Natural killer cell (primary cell): ENCODE results near the gene MYO9A. TPM values are rescaled to one million over a fixed set of nuclear protein-coding genes. Genes with fewer than 3 reads are reported as not detected.
"Not testable (repeated sequence)": the region's sequence is repeated elsewhere in the genome, so short reads cannot be mapped to it uniquely, and the experiment has no call there.

ENCODE experiments used
- ATAC-seq, 3 donors: fragments of 150-1000 bp in 2 of 3; fragments of 200-7000 bp in 1 of 3; cut with Tn5 transposase; 1 replicate in 1 of 3; 2 replicates in 2 of 3; pipeline ENCODE4 v1.10.0; 2021; ENCODE audit warnings: mild to moderate bottlenecking in 2 of 3, moderate library complexity in 2 of 3
- DNase-seq, 2 donors: peaks; one replicate each; pipeline versions ENCODE4 v3.0.0 to v3.0.0-alpha.2; 2013 to 2021; ENCODE audit warnings: mixed read lengths in 1 of 2
- H3K27ac ChIP-seq: one replicate; pipeline ENCODE4 v1.5.1; 2013; ENCODE audit warnings: mild to moderate bottlenecking, low read length
- H3K27me3 ChIP-seq: one replicate; pipeline ENCODE4 v1.6.1; 2013; ENCODE audit warnings: low read length; ENCODE audit not compliant: control insufficient read depth, insufficient read depth
- H3K36me3 ChIP-seq: one replicate; pipeline ENCODE4 v1.6.1; 2013; ENCODE audit warnings: low read length; ENCODE audit not compliant: control insufficient read depth, insufficient read depth
- H3K4me1 ChIP-seq: one replicate; pipeline ENCODE4 v1.6.1; 2013; ENCODE audit warnings: low read length; ENCODE audit not compliant: control insufficient read depth, insufficient read depth
- H3K4me3 ChIP-seq: one replicate; pipeline ENCODE4 v1.5.1; 2013; ENCODE audit warnings: low read length
- H3K9me3 ChIP-seq: one replicate; pipeline ENCODE4 v1.6.1; 2013; ENCODE audit warnings: low read length; ENCODE audit not compliant: control insufficient read depth, insufficient read depth
- H3K27ac Mint-ChIP-seq, 2 donors: one replicate each; pipeline ENCODE4 v1.8.0; 2022; ENCODE audit warnings: mild to moderate bottlenecking in 2 of 2, mixed read lengths in 2 of 2, moderate library complexity in 1 of 2
- H3K27me3 Mint-ChIP-seq, 2 donors: one replicate each; pipeline ENCODE4 v1.8.0; 2022; ENCODE audit warnings: low read depth in 2 of 2, mixed read lengths in 2 of 2
- H3K36me3 Mint-ChIP-seq: one replicate; pipeline ENCODE4 v1.8.0; 2022; ENCODE audit warnings: mixed read lengths
- H3K4me1 Mint-ChIP-seq, 2 donors: one replicate each; pipeline ENCODE4 v1.8.0; 2022; ENCODE audit warnings: mixed read lengths in 2 of 2
- H3K4me3 Mint-ChIP-seq: one replicate; pipeline ENCODE4 v1.8.0; 2022; ENCODE audit warnings: mild to moderate bottlenecking, moderate library complexity, mixed read lengths
- H3K9me3 Mint-ChIP-seq, 2 donors: one replicate each; pipeline ENCODE4 v1.8.0; 2022; ENCODE audit warnings: mixed read lengths in 2 of 2
- WGBS: methylation state at CpG from one replicate; pipeline ENCODE4 v1.1.7; 2013; ENCODE audit warnings: missing lambda C conversion rate; ENCODE audit not compliant: insufficient coverage; 5-methylcytosine and 5-hydroxymethylcytosine counted together
- intact Hi-C: fragments of 100-400 bp; cut with micrococcal nuclease; formaldehyde crosslinking; loops from one replicate; pipeline ENCODE4 v1.14.2; 2022
- total RNA-seq, 4 donors: library from RNA; stranded (reverse); fragments of 120-200 nt in 1 of 4; gene quantifications; one replicate each; pipeline versions ENCODE4 v1.2.3 to v1.2.4, GENCODE V29; 2013 to 2022
- TF ChIP-seq, protein P1 (sequence below): fragments of 200-600 bp; IDR thresholded peaks from one replicate; pipeline ENCODE4 v1.8.0; 2022; ENCODE audit warnings: antibody characterized with exemption

Gene MYO9A
- total RNA-seq, 3 donors from 2014 or later (not counting 1 experiment from before 2014, with no cell fraction given) = 36.3 to 40.4 (median 37.3) TPM

DNA sequence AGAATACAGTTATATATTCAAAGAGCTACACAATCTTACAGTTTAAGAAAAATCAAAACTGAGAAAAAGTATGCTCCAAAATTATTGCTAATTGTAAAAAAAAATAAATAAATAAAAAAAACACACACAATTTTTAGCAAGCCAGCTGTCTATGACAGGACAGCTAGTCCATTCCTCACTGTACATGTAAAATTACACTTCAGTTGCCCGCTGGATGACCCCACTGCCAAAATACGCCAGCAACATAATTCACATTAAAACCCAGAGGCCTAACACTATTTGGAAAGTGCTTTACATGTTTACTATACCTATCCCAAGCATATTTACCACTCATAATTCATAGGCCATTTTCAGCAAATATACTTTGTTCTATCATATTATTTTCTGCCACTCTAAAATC, 5.8 kb downstream of the MYO9A start:
- H3K9me3 ChIP-seq = no peaks in the 10 kb centered on the region
- Mint-ChIP-seq H3K27ac (no peak overlapping the region), H3K9me3 (no peaks in the 10 kb centered on the region), H3K27me3 (no peaks in the 10 kb centered on the region), H3K4me3 (no peak overlapping the region), H3K4me1 (peaks cover 19% of the 10 kb centered on the region in 2 donors), H3K36me3 (no peaks in the 10 kb centered on the region)
- ATAC-seq (no peak), DNase-seq (no peak)
- no peak overlapping the region for H3K27ac ChIP-seq
- WGBS = 93% methylated on average over 2 of the region's 2 CpGs
- H3K4me3 ChIP-seq = no peak overlapping the region
- H3K27me3 ChIP-seq = no peaks in the 10 kb centered on the region
- intact Hi-C loops = no loop called here
- TF ChIP-seq, protein P1, sequence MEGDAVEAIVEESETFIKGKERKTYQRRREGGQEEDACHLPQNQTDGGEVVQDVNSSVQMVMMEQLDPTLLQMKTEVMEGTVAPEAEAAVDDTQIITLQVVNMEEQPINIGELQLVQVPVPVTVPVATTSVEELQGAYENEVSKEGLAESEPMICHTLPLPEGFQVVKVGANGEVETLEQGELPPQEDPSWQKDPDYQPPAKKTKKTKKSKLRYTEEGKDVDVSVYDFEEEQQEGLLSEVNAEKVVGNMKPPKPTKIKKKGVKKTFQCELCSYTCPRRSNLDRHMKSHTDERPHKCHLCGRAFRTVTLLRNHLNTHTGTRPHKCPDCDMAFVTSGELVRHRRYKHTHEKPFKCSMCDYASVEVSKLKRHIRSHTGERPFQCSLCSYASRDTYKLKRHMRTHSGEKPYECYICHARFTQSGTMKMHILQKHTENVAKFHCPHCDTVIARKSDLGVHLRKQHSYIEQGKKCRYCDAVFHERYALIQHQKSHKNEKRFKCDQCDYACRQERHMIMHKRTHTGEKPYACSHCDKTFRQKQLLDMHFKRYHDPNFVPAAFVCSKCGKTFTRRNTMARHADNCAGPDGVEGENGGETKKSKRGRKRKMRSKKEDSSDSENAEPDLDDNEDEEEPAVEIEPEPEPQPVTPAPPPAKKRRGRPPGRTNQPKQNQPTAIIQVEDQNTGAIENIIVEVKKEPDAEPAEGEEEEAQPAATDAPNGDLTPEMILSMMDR = no peak
- no peaks in the 10 kb centered on the region for H3K36me3 ChIP-seq
- H3K4me1 ChIP-seq = peaks cover 6% of the 10 kb centered on the region

DNA sequence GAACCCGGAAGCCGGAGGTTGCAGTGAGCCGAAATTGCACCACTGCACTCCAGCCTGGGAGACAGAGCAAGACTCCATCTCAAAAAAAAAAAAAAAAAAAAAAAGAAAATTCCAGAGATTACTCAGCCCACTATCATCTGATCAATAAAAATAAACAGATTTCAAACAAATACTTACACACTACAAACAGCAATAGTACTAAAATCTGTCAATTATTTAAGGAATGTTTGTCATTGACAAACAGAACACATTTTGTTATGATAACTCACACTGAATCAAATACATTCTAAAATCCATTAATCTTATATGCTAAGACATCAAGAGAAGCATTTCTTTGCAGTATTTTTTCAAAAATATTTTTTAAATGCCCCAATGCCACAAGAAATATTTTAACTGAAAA, 7.6 kb downstream of the MYO9A start:
- TF ChIP-seq, protein P1 = no peak
- Mint-ChIP-seq H3K4me3 (no peak overlapping the region), H3K27me3 (no peaks in the 10 kb centered on the region), H3K27ac (no peak overlapping the region), H3K9me3 (no peaks in the 10 kb centered on the region), H3K36me3 (no peaks in the 10 kb centered on the region), H3K4me1 (peaks cover 5 to 8% of the 10 kb centered on the region in 2 donors)
- Histone ChIP-seq H3K4me1 (no peaks in the 10 kb centered on the region), H3K27ac (no peak overlapping the region), H3K4me3 (no peak overlapping the region), H3K27me3 (no peaks in the 10 kb centered on the region), H3K36me3 (no peaks in the 10 kb centered on the region), H3K9me3 (no peaks in the 10 kb centered on the region)
- no CpG with 5 or more reads among the region's 3 CpGs for WGBS
- DNase-seq (no peak), ATAC-seq (no peak)
- intact Hi-C loops = no loop called here

DNA sequence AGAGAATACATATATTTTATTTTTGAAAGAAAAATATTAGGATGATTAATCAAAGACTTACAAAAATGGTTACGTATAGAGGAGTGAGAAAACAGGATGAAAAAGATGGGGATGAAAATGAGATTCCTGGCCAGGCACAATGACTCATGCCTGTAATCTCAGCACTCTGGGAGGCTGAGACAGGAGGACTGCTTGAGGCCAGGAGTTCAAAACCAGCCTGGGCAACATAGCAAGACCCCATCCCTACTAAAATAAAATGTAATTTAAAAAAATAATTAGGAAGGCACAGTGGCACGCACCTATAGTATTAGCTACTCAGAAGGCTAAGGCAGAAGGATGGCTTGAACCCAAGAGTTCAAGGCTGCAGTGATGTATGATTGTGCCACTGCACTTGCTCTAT, 11.9 kb downstream of the MYO9A start:
- TF ChIP-seq, protein P1 = no peak
- Histone ChIP-seq H3K9me3 (no peaks in the 10 kb centered on the region), H3K4me1 (no peaks in the 10 kb centered on the region), H3K27ac (no peak overlapping the region), H3K4me3 (no peak overlapping the region), H3K36me3 (no peaks in the 10 kb centered on the region), H3K27me3 (no peaks in the 10 kb centered on the region)
- no peak overlapping the region for H3K4me3 Mint-ChIP-seq
- intact Hi-C loops = no loop called here
- 96% methylated on average over 2 of the region's 2 CpGs for WGBS
- DNase-seq = no peak
- H3K27me3 Mint-ChIP-seq = no peaks in the 10 kb centered on the region
- H3K36me3 Mint-ChIP-seq = no peaks in the 10 kb centered on the region
- H3K27ac Mint-ChIP-seq = no peak overlapping the region
- no peaks in the 10 kb centered on the region for H3K9me3 Mint-ChIP-seq
- peaks cover 11 to 12% of the 10 kb centered on the region in 2 donors for H3K4me1 Mint-ChIP-seq
- no peak for ATAC-seq

DNA sequence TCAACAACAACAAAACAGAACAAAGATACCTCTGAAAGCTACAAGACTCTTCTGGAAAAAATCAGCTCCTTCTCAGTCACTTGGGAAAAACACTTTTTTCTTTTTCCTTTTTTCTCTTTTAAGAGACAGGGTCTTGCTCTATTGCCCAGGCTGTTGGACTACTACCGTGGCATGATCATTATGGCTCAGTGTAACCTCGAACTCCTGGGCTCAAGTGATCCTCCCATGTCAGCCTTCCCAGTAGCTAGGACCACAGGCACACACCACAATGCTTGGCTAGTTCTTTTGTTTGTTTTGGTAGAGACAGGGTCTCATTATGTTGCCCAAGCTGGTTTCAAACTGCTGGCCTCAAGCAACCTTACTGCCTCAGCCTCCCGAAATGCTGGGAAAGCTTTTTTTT, 12.8 kb downstream of the MYO9A start:
- DNase-seq = no peak
- Histone ChIP-seq H3K4me1 (no peaks in the 10 kb centered on the region), H3K36me3 (no peaks in the 10 kb centered on the region), H3K27ac (no peak overlapping the region), H3K9me3 (no peaks in the 10 kb centered on the region), H3K4me3 (no peak overlapping the region), H3K27me3 (no peaks in the 10 kb centered on the region)
- Mint-ChIP-seq H3K27me3 (no peaks in the 10 kb centered on the region), H3K27ac (no peak overlapping the region), H3K36me3 (no peaks in the 10 kb centered on the region), H3K4me3 (no peak overlapping the region), H3K9me3 (no peaks in the 10 kb centered on the region), H3K4me1 (peaks cover 11 to 12% of the 10 kb centered on the region in 2 donors)
- WGBS = 96% methylated on average over 3 of the region's 3 CpGs
- TF ChIP-seq, protein P1 = no peak
- ATAC-seq = no peak
- intact Hi-C loops = no loop called here

DNA sequence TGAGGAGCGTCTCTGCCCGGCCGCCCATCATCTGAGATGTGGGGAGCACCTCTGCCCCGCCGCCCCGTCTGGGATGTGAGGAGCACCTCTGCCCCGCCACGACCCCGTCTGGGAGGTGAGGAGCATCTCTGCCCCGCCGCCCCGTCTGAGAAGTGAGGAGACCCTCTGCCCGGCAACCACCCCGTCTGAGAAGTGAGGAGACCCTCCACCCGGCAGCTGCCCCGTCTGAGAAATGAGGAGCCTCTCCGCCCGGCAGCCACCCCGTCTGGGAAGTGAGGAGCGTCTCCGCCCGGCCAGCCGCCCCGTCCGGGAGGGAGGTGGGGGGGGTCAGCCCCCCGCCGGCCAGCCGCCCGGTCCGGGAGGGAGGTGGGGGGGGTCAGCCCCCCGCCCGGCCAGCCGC, 17.4 kb downstream of the MYO9A start:
- H3K36me3 ChIP-seq, H3K27ac ChIP-seq, H3K27me3 ChIP-seq, H3K4me3 Mint-ChIP-seq, H3K9me3 Mint-ChIP-seq, H3K27me3 Mint-ChIP-seq, DNase-seq, H3K4me3 ChIP-seq, H3K27ac Mint-ChIP-seq, ATAC-seq, intact Hi-C loops, H3K36me3 Mint-ChIP-seq, H3K9me3 ChIP-seq, H3K4me1 ChIP-seq: not testable (repeated sequence)
- H3K4me1 Mint-ChIP-seq = peaks cover 11 to 15% of the 10 kb centered on the region in 2 donors
- WGBS = 98% methylated on average over 8 of the region's 33 CpGs
